ENCODE data around the gene IL4I1. TPM values are rescaled to one million over a fixed set of nuclear protein-coding genes. Genes with fewer than 3 reads are reported as not detected.

IL4I1 gene
- total and polyA plus RNA-seq, 2 of the 8 experiments (the other 6 are each of a cell fraction or from before 2014, with no cell fraction given), result 0.41 to 0.76 TPM

- ChIA-PET POLR2A (ENCODE audit: partially characterized antibody) (interaction anchor here (0.8 to 1.7 kb wide), 3 partner anchors 15 to 46 kb away, joined by 3 to 5 read pairs (median 3); no protein-coding TSS in a partner anchor), CTCF (ENCODE audit: partially characterized antibody) (interaction anchor here (0.7 to 1.2 kb wide), 2 partner anchors 19 to 35 kb away, joined by 3 read pairs; no protein-coding TSS in a partner anchor)
- Histone ChIP-seq H2BK15ac (ENCODE audit: low read length) (no peak overlapping the region), H3K9me3 (ENCODE audit: insufficient read depth in 2 of 2, low read depth in 1 of 2, low read length in 1 of 2) (peaks cover 0 to 3% of the 10 kb centered on the region in 2 experiments; a peak in 1 of 4 replicates), H3K4me2 (ENCODE audit: insufficient read depth in 1 of 2, low read depth in 2 of 2, low read length in 2 of 2) (no peak overlapping the region), H4K8ac (ENCODE audit: extremely low read depth, insufficient read depth, low read length) (no peak overlapping the region), H2BK5ac (ENCODE audit: low read depth, low read length) (no peak overlapping the region), H3K36me3 (ENCODE audit: control insufficient read depth in 2 of 4, insufficient read depth in 4 of 4, low read length in 3 of 4) (peaks cover 24 to 55% (median 49%) of the 10 kb centered on the region in 4 experiments), H3K4ac (replicated peaks; ENCODE audit: insufficient read length, low read depth, low read length) (no peak overlapping the region), H2BK20ac (ENCODE audit: low read length) (no peak overlapping the region), H3K23me2 (ENCODE audit: low read depth, low read length) (no peaks in the 10 kb centered on the region), H2BK12ac (ENCODE audit: low read depth, low read length) (no peak overlapping the region), H3K4me1 (replicated peaks in 1 of 4; ENCODE audit: control insufficient read depth in 3 of 4, insufficient read depth in 4 of 4, low read length in 3 of 4) (no peaks in the 10 kb centered on the region; a peak in 2 of 7 replicates), H3K9ac (replicated peaks in 1 of 4; ENCODE audit: extremely low read depth in 1 of 4, low read depth in 3 of 4, low read length in 3 of 4) (no peak overlapping the region), H3K27me3 (replicated peaks in 1 of 4; ENCODE audit: control insufficient read depth in 3 of 4, extremely low read depth in 1 of 4, insufficient read depth in 3 of 4, low read length in 3 of 4) (peaks cover 0 to 1% (median under 1%) of the 10 kb centered on the region in 4 experiments; a peak in 4 of 7 replicates), H3K18ac (ENCODE audit: extremely low read depth, low read length) (no peak overlapping the region), H2BK120ac (replicated peaks; ENCODE audit: low read depth, low read length) (no peak overlapping the region), H3K79me1 (ENCODE audit: low read depth, low read length) (peaks cover 5% of the 10 kb centered on the region; the same call in 1 of the 2 replicates), H3K56ac (replicated peaks; ENCODE audit: insufficient read length, low read depth, low read length) (no peak overlapping the region), H2AK5ac (ENCODE audit: low read depth, low read length) (no peak overlapping the region), H4K5ac (ENCODE audit: insufficient read length, low read depth, low read length) (no peak overlapping the region), H3K23ac (ENCODE audit: insufficient read length) (no peak overlapping the region), H3K79me2 (ENCODE audit: control insufficient read depth in 1 of 2, insufficient read depth in 2 of 2, low read length in 2 of 2) (peaks cover 0 to 5% of the 10 kb centered on the region in 2 experiments; a peak in 1 of 4 replicates), H3K14ac (ENCODE audit: insufficient read length) (no peak overlapping the region), H3K27ac (ENCODE audit: low read depth, low read length) (no peak overlapping the region), H2AFZ (ENCODE audit: low read length) (no peak overlapping the region), H4K20me1 (replicated peaks in 1 of 2; ENCODE audit: control insufficient read depth in 1 of 2, insufficient read depth in 2 of 2, low read length in 2 of 2) (peaks cover 10 to 19% of the 10 kb centered on the region in 2 experiments), H4K91ac (replicated peaks; ENCODE audit: insufficient read length, low read length) (no peak overlapping the region), H3K4me3 (ENCODE audit: extremely low read depth in 1 of 4, insufficient read depth in 2 of 4, low read depth in 3 of 4, low read length in 4 of 4) (no peak overlapping the region)
- TF ChIP-seq BACH1 (IDR thresholded peaks at IDR 0.05; ENCODE audit: low read length) (no peak), MAX (IDR thresholded peaks at IDR 0.05) (no peak)
- DNase-seq (ENCODE audit: low read depth in 1 of 2, low spot score in 2 of 2) (no peak), FAIRE-seq (no peak)
- WGBS, 2 experiments (ENCODE audit: extremely low coverage in 1 of 2, insufficient coverage in 1 of 2, insufficient read length in 1 of 2, insufficient replicate concordance in 2 of 2, low coverage in 1 of 2, low lambda C conversion rate in 2 of 2, missing lambda C conversion rate in 1 of 2), result 93% methylated on average over 13 of the region's 18 CpGs; no CpG with 5 or more reads in 1 of the 2 experiments
Observed at GRCh38 chr19:49884109-49884508, 12.6 kb downstream of the IL4I1 start.

Measured in H1 (cell line).